HG03469 (cell line): ENCODE results near the gene SYT15.

ENCODE experiments used
- ATAC-seq: cut with Tn5 transposase; IDR thresholded peaks from one replicate; pipeline ENCODE4 v1.9.1; 2021; ENCODE audit warnings: mild to moderate bottlenecking, moderate library complexity, moderate number of reproducible peaks; ENCODE audit not compliant: unreplicated experiment

The SYT15 gene

DNA sequence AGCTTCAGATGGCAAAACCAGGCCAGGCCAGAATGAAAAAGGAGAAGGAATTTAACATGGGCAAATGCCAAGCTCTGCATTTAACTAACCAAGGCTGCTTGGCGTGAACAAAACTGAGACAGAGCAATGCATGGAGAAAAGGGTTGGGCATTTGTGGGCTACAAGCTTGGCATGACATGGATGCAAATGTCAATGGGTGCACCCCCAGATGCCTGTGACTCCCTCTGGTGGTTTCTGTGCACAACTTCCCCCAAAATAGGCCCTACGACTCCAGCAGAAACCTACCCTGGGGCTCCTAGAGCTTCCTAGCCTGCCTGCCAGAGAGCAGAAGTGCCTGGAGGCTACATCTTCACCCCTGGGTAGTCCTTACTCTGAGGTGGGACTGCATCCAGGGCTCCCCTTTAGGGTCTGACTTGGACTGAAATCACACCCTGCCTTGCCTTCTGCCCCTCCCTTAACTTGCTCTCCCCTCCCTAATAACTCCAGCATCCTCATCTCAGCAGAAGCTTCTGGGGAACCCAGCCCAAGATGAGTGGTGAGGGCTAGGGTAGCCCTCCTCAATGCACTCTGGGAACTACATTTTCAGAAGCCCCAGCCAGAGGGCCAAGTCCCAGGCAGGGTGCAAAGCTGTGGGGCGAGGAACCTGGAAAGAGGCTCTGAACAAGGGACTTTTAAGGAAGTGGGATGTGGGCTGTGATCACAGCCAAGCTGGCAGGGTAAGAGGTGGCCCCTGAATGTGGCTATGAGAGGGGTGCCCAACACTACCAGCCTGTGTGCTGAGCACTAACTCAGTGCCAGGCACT lies 33.7 kb upstream of the SYT15 start:
- ATAC-seq: no peak

GRCh38 chr10:46545861-46546590 lies 32.9 kb upstream of the SYT15 start:
- no peak for ATAC-seq

DNA sequence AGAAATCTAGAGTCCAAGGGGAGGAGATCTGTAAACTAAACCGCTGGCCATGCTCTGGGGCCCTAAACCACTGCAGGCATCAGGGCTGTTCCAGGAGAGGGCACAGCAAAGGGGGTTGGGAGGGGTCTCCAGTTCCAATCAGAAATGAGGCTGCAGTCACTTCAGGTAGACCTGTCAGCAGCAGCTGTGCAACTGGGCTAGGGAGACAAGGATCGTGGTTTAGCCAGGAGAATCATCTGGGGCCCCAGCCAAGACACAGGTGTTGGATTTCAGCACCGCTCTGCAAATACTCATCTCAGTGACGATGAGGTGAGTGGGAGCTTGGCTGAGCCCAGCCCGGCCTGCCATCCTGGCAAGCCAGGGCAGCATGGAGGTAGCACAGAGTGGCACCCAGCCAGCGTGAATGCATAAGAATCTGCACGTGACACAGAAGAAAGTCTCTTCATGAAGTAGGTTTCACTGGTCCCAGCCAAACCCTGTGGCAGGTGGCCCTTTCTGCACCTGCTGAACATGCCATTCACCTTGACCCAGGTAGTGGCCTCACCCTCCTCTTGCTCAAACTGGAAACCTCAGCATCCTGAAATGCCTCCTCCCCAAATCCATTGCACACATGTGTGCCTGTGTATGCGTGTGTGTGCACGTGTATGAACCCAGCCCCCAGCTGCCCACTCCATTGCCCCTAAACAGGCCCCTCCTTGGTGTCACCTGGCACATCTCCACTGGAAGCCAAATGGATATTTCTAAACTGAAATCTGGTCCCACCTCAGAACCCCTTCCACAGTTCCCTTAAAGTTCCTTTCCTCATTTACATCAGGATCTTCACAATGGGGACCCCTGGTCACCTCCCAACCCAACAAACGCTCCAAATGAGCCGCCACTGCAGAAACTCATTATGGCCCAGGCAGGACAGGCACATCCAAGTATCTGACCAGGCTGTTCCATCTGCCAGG lies 32.1 kb upstream of the SYT15 start:
- ATAC-seq: no peak

DNA sequence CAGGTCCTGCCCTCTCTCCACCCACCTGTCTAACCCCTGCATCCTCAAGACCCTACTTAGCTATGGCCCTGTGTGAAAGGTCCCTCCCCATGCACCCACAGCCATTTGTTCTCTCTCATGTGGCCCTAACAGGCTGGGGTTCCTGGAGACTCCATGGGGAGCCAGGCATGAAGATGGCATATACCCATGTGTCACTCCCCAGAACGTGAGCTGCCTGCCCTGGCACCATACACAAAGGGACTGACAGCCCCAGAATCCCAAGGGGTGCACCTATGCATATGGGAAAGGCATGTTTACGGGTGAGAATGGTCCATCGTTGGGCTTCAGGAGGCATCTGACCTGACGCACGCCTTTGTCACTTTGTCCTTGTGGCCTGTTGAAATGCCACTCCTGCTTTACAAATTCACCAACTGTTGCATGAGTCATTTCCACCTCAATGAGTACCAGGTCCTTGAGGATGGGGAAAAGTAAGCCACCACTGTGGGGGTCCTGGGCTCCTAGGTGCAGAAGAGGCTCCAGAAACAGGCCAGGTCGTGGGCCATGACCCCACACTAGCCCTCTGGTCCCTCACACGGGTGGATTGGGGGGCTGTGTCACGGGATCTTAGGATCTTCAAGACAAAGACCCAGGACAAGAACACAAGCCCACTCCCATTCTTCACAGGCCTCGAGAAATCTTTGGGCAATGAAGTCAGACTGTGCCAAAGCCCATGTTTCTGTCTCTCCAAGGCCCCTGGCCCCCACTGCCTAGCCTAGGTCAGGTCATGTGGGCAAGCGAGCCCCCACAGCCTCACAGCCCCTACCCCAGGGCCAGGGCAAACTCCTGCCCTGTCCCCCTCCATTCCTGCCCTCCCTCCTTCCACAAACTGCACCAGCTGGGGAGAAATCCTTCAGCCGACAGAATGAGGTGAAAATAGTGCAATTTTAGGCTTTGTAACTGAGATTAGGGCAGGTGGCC lies 31.1 kb upstream of the SYT15 start:
- no peak for ATAC-seq

DNA sequence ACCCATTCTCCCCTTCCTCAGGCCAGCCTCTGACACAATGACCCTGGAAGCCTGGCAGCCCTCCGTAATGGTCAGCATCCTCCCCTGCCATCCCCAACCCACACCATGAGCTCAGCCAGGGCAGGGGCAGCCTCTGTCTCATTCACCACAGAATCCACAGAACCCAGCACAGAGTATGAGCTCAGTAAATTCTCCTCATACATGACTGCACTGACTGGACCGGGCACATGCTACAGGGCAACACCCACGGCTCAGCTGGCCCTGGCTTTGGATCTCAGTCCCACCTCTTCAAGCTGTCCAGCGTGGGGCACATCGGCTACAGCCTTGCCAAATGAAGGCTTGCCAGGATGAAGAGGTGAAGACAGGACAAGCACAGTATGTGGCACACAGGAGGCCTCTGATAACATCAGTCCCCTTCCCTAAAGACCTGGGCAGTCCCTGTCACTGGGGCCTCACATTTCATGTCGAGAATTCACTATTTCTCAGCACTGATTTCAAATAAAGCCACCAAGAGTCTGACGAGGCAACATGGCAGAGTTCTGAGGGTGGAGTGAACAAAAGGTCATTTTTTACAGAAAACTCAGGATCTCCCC lies 30.3 kb upstream of the SYT15 start:
- ATAC-seq: no peak

GRCh38 chr10:46549171-46550075 lies 29.5 kb upstream of the SYT15 start:
- no peak for ATAC-seq

GRCh38 chr10:46550076-46550790 lies 28.7 kb upstream of the SYT15 start:
- no peak for ATAC-seq

DNA sequence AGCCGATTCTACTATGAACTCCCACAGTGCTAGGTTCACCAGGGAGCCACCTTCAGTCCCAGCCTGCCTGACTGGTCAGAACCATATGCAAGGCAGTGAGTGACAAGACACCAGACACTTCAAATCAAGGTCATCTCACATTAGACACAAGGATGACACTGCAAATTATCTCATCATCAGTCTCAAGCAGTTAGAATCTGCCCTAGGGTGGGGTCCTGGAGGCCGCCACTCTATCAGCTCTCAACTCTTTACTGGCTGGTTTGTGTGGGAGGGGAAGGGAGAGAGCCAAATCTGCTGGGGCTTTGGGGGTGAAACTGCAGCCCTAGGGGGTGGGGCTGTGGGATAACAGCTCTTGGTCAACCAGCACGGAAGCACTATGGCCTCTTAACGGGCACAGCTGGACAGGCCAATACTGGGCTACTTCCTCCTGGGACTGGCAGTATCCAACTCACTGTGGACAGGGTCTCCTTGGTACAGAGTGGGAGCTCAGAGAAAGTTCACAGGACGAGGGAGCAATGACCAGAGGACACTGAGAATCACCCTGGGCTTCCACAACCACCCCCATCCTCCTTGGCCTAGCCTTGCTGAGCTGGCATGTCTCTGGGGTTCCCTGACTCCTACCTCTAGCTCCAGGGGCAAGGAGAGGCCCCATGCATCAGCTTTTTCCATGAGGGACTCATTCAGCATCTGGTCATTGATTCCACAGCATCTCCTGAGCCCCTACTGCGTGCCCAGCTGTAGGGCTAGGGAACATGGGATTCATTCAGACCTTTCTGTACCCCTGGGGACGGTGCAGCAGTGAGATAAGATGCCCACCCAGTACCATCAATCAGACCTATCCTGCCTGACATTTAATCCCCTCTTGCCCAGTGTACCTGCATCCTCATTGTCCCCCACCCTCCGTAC lies 27.9 kb upstream of the SYT15 start:
- no peak for ATAC-seq

DNA sequence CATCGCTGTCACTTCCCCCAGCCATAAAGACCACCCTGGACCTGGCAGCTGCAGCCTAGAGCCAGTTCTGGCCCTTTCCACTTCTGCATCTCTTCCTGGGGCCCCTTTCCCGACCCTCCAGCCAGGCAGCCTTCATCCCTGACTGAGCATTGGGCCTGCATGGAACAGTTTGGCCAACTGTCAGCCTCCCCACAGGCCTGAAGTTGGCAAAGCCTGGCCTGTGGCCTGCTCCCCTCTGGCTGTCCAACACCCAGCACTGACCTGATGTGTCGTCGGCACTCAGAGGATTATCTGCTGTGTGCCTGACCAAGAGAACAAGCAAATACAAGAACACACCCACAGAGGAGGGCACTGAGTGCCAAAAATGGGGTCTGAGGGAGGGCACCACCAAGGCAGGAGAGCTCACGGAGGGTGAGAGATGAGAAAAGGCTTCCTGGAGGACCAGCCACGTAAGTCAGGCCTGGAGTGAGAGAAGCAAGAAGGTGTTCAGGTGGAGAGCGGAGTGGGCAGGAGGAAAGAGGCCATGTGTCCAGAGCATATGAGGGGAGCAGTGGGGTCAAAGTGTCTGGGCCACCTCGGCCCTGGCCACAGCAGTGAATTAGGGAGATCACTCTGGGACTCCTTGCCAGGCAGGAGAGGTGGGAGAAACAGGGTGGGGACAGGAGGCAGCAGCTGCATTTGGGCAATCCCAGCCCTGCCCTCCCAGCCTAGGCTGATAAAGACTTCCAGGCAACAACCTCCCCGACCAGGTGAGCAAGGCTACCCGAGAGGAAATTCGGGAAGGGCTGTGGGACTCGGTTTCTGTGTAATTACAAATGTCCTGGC lies 27.0 kb upstream of the SYT15 start:
- no peak for ATAC-seq

- ATAC-seq: no peak
Measured at GRCh38 chr10:46552526-46553237, 26.2 kb upstream of the SYT15 start.

GRCh38 chr10:46553238-46554049 lies 25.5 kb upstream of the SYT15 start:
- no peak for ATAC-seq

- ATAC-seq: no peak
Measured at GRCh38 chr10:46554166-46554781, 24.7 kb upstream of the SYT15 start.

- no peak for ATAC-seq
Measured at GRCh38 chr10:46555366-46555712, 23.6 kb upstream of the SYT15 start.
